Keratinocyte (primary cell): ENCODE results near the gene GGT7. TPM values are rescaled to one million over a fixed set of nuclear protein-coding genes. Genes with fewer than 3 reads are reported as not detected.

Source experiments
- DNase-seq: peaks from one replicate; pipeline ENCODE4 v3.0.0-alpha.2; 2011; ENCODE audit warnings: low read depth, missing footprints, low spot score
- FAIRE-seq: peaks from 2 replicates; lab custom pipeline; 2011; peaks lifted over from hg19 to GRCh38; lab: Jason Lieb, UNC
- H2AFZ ChIP-seq: 2 replicates; pipeline ENCODE4 v1.6.0; 2012; ENCODE audit warnings: low read length, control low read depth, inconsistent platforms; ENCODE audit not compliant: control insufficient read depth
- H3K27ac ChIP-seq: 2 replicates; pipeline ENCODE4 v1.5.1; 2011; ENCODE audit warnings: low read length; ENCODE audit not compliant: control insufficient read depth, insufficient read depth
- H3K27me3 ChIP-seq: 3 replicates; pipeline ENCODE4 v1.6.0; 2011; ENCODE audit warnings: low read length; ENCODE audit not compliant: control insufficient read depth, insufficient read depth; ENCODE audit errors: extremely low read depth
- H3K36me3 ChIP-seq, 2 experiments: 2 replicates in 1 of 2; 3 replicates in 1 of 2; pipeline ENCODE4 v1.5.1; 2011; ENCODE audit warnings: low read length in 2 of 2, mild to moderate bottlenecking in 1 of 2; ENCODE audit not compliant: control insufficient read depth in 2 of 2, insufficient read depth in 2 of 2; ENCODE audit errors: extremely low read depth in 1 of 2
- H3K4me1 ChIP-seq: 3 replicates; pipeline ENCODE4 v1.5.1; 2011; ENCODE audit warnings: low read length; ENCODE audit not compliant: control insufficient read depth, insufficient read depth; ENCODE audit errors: extremely low read depth
- H3K4me2 ChIP-seq: 3 replicates; pipeline ENCODE4 v1.6.0; 2011; ENCODE audit warnings: low read depth, low read length; ENCODE audit not compliant: control insufficient read depth, insufficient read depth; ENCODE audit errors: extremely low read depth
- H3K4me3 ChIP-seq, 3 experiments: fragments of 200-600 bp in 1 of 3; sonication (generic) in 1 of 3; 2 replicates in 2 of 3; 3 replicates in 1 of 3; pipeline ENCODE4 v1.5.1; 2011 to 2016; ENCODE audit warnings: low read length in 3 of 3, mild to moderate bottlenecking in 3 of 3, control low read depth in 2 of 3, inconsistent platforms in 1 of 3, low read depth in 1 of 3, mixed read lengths in 1 of 3, mixed run types in 1 of 3, moderate library complexity in 1 of 3; ENCODE audit not compliant: control insufficient read depth in 2 of 3, insufficient read depth in 2 of 3; ENCODE audit errors: extremely low read depth in 1 of 3
- H3K79me2 ChIP-seq: 2 replicates; pipeline ENCODE4 v1.6.0; 2012; ENCODE audit warnings: low read length; ENCODE audit not compliant: control insufficient read depth, insufficient read depth
- H3K9ac ChIP-seq: 3 replicates; pipeline ENCODE4 v1.6.0; 2011; ENCODE audit warnings: low read length; ENCODE audit not compliant: control insufficient read depth, insufficient read depth; ENCODE audit errors: extremely low read depth
- H3K9me1 ChIP-seq: 3 replicates; pipeline ENCODE4 v1.6.0; 2011; ENCODE audit warnings: low read length; ENCODE audit not compliant: control insufficient read depth, insufficient read depth; ENCODE audit errors: extremely low read depth
- H3K9me3 ChIP-seq: 2 replicates; pipeline ENCODE4 v1.5.1; 2012; ENCODE audit warnings: low read depth, low read length; ENCODE audit not compliant: control insufficient read depth
- H4K20me1 ChIP-seq: 3 replicates; pipeline ENCODE4 v1.6.0; 2011; ENCODE audit warnings: low read length; ENCODE audit not compliant: control insufficient read depth, insufficient read depth; ENCODE audit errors: extremely low read depth
- EZH2 ChIP-seq: IDR thresholded peaks from one replicate; pipeline ENCODE4 v1.6.1; 2012; ENCODE audit warnings: inconsistent platforms, mild to moderate bottlenecking, low read length, moderate library complexity
- dilution Hi-C: fragments of 300-500 bp; cut with MboI; formaldehyde crosslinking; loops from one replicate; pipeline ENCODE4 v1.7.0; 2020; ENCODE audit warnings: low sequenced_read_pairs; ENCODE audit not compliant: extremely low pct_ligation_motif_present
- polyA plus RNA-seq, 5 experiments: library from polyadenylated mRNA; depleted of rRNA in 3 of 5; stranded (reverse) in 3 of 5; stranded (forward) in 1 of 5; unstranded in 1 of 5; fragments of >200 nt; gene quantifications; 1 replicate in 1 of 5; 2 replicates in 3 of 5; 3 replicates in 1 of 5; pipeline versions ENCODE4 v1.2.1 to v1.2.3, GENCODE V29; 2011 to 2012; ENCODE audit warnings: missing spikeins in 2 of 5, low read depth in 1 of 5, low replicate concordance in 1 of 5
- TF ChIP-seq, protein P1 (sequence below), 3 experiments: IDR thresholded peaks in 1 of 3; conservative IDR thresholded peaks in 1 of 3; optimal IDR thresholded peaks in 1 of 3; 2 replicates in 2 of 3; 3 replicates in 1 of 3; pipeline versions ENCODE3 to v1.5.1; 2011; ENCODE audit warnings: low read length in 3 of 3, mild to moderate bottlenecking in 3 of 3, moderate library complexity in 2 of 3, control low read depth in 1 of 3, inconsistent platforms in 1 of 3; ENCODE audit not compliant: insufficient read depth in 2 of 3; ENCODE audit errors: extremely low read depth in 1 of 3

GGT7 gene
- polyA plus RNA-seq, 1 donor (not counting 4 experiments of a cell fraction or from before 2014, with no cell fraction given), result 5.0 TPM

DNA sequence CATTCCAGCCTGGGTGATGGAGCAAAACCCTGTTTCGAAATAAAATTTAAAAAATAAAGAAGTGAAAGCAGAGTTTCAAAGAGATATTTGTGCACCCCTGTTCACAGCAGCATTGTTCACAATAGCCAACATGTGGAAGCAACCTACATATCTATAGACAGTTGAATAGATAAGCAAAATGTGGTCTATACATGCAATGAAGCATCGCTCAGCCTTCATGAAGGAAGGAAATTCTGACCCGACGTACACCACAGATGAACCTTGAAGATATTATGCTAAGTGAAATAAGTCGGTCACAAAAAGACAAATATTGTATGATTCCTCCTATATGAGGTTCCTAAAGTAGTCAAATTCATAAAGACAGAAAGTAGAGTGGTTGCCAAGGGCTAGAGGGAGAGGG lies 40.7 kb downstream of the GGT7 start:
- Histone ChIP-seq H3K9ac (no peak overlapping the region), H3K9me1 (no peaks in the 10 kb centered on the region), H3K36me3 (no peaks in the 10 kb centered on the region), H2AFZ (no peak overlapping the region), H3K9me3 (no peaks in the 10 kb centered on the region), H3K79me2 (no peaks in the 10 kb centered on the region), H4K20me1 (no peaks in the 10 kb centered on the region), H3K4me1 (peaks cover 3% of the 10 kb centered on the region), H3K27me3 (no peaks in the 10 kb centered on the region), H3K4me2 (no peak overlapping the region), H3K4me3 (no peak overlapping the region), H3K27ac (no peak overlapping the region)
- no peak for TF ChIP-seq EZH2
- TF ChIP-seq, protein P1, sequence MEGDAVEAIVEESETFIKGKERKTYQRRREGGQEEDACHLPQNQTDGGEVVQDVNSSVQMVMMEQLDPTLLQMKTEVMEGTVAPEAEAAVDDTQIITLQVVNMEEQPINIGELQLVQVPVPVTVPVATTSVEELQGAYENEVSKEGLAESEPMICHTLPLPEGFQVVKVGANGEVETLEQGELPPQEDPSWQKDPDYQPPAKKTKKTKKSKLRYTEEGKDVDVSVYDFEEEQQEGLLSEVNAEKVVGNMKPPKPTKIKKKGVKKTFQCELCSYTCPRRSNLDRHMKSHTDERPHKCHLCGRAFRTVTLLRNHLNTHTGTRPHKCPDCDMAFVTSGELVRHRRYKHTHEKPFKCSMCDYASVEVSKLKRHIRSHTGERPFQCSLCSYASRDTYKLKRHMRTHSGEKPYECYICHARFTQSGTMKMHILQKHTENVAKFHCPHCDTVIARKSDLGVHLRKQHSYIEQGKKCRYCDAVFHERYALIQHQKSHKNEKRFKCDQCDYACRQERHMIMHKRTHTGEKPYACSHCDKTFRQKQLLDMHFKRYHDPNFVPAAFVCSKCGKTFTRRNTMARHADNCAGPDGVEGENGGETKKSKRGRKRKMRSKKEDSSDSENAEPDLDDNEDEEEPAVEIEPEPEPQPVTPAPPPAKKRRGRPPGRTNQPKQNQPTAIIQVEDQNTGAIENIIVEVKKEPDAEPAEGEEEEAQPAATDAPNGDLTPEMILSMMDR (optimal IDR thresholded peaks at IDR 0.05 in 1 of 3, IDR thresholded peaks at IDR 0.05 in 1 of 3, conservative IDR thresholded peaks at IDR 0.05 in 1 of 3; ENCODE audit: extremely low read depth in 1 of 3, insufficient read depth in 2 of 3, low read length in 3 of 3), result no peak
- FAIRE-seq (no peak), DNase-seq (no peak)
- dilution Hi-C loops, result no loop called here

- no peak overlapping the region for H2AFZ ChIP-seq
- H3K27me3 ChIP-seq, result no peaks in the 10 kb centered on the region
- no peak overlapping the region for H3K4me3 ChIP-seq
- TF ChIP-seq, protein P1 (optimal IDR thresholded peaks at IDR 0.05 in 1 of 3, IDR thresholded peaks at IDR 0.05 in 1 of 3, conservative IDR thresholded peaks at IDR 0.05 in 1 of 3; ENCODE audit: extremely low read depth in 1 of 3, insufficient read depth in 2 of 3, low read length in 3 of 3), result no peak
- no peak for TF ChIP-seq EZH2
- DNase-seq (no peak), FAIRE-seq (no peak)
- dilution Hi-C loops, result no loop called here
- no peaks in the 10 kb centered on the region for H3K9me1 ChIP-seq
- H3K4me1 ChIP-seq, result peaks cover 6% of the 10 kb centered on the region
- H3K27ac ChIP-seq, result no peak overlapping the region
- H4K20me1 ChIP-seq, result peaks cover 5% of the 10 kb centered on the region
- H3K4me2 ChIP-seq, result no peak overlapping the region
- no peaks in the 10 kb centered on the region for H3K9me3 ChIP-seq
- peaks cover 8% of the 10 kb centered on the region for H3K79me2 ChIP-seq
- H3K36me3 ChIP-seq, result no peaks in the 10 kb centered on the region
- no peak overlapping the region for H3K9ac ChIP-seq
Measured at GRCh38 chr20:34829191-34829590, 43.5 kb downstream of the GGT7 start.
